ENCODE results near the gene HOXD12. TPM values are rescaled to one million over a fixed set of nuclear protein-coding genes. Genes with fewer than 3 reads are reported as not detected.

The HOXD12 gene
- total RNA-seq, 2 donors from 2014 or later, result not detected

DNA sequence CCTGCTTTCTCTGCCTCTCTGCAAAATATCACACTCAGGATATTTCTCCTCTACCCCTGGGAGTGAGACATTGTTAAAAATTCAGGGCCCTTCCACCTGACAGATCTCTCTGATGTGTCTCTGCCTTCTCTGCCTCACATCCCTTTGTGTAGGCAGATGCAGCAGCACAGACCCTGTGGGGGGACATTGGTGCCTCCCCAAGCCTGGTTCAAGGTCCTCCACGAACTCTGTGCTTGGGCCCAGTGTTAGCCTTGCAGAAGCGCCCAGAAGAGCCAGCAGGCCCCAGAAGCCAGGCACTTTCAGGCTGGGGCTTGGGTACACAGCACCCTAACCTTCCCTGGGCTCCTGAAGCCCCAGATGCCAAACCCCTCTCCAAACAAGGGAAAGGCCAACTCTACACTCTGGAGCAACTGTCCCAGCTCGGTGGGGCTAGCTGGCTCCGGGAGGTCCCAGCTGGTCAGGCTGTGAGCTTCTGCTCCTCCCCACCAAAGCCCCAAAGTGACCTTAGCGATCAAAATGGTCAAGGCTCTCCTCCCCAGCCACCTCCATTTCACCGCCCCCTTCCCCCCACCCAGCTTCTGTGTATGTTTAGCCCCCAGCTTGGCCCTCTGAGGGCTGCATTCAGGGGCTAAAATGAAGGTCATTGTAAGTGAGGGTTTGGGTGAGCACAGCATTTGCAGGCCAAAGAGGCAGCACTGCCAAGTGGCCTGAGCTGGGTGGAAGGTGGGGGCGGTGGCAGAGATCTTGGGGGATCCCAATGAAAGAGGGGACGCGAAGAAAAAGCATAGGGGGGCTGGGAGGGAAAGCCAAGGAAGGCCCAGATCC, 25.6 kb downstream of the HOXD12 start:
- TF ChIP-seq, protein P1, sequence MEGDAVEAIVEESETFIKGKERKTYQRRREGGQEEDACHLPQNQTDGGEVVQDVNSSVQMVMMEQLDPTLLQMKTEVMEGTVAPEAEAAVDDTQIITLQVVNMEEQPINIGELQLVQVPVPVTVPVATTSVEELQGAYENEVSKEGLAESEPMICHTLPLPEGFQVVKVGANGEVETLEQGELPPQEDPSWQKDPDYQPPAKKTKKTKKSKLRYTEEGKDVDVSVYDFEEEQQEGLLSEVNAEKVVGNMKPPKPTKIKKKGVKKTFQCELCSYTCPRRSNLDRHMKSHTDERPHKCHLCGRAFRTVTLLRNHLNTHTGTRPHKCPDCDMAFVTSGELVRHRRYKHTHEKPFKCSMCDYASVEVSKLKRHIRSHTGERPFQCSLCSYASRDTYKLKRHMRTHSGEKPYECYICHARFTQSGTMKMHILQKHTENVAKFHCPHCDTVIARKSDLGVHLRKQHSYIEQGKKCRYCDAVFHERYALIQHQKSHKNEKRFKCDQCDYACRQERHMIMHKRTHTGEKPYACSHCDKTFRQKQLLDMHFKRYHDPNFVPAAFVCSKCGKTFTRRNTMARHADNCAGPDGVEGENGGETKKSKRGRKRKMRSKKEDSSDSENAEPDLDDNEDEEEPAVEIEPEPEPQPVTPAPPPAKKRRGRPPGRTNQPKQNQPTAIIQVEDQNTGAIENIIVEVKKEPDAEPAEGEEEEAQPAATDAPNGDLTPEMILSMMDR (IDR thresholded peaks at IDR 0.05), result no peak
- no peak overlapping the region for H3K27ac ChIP-seq
- H3K4me3 ChIP-seq, result no peak overlapping the region
- no peaks in the 10 kb centered on the region for H3K36me3 ChIP-seq
- intact Hi-C loops (cut with DNase I), result loop anchor here (5.0 to 10.0 kb wide), 3 partner anchors 512 to 1020 kb away; no protein-coding TSS in a partner anchor
- no peaks in the 10 kb centered on the region for H3K4me1 ChIP-seq
- H3K9me3 ChIP-seq, result no peaks in the 10 kb centered on the region
- no peak for DNase-seq
- peaks cover 75% of the 10 kb centered on the region for H3K27me3 ChIP-seq
- H3K9ac ChIP-seq (ENCODE audit: low read depth in 2 of 2, low read length in 2 of 2), result no peak overlapping the region

DNA sequence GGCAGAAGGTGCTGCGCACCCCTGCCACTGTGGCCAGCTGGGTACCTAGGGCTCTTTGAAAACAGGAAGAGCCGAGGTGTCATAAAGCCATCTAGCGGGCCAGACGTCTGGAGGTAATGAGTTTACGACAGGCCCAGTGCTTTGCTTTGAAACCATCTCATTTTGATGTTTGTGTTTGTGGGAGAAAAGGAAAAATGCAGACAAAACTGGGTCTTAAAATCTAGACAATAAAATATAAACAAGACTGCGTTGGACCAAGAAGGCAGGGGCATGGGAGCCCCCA, 26.1 kb downstream of the HOXD12 start:
- H3K27ac ChIP-seq, result no peak overlapping the region
- DNase-seq, result no peak
- intact Hi-C loops (cut with DNase I), result loop anchor here (5.0 to 10.0 kb wide), 3 partner anchors 512 to 1019 kb away; no protein-coding TSS in a partner anchor
- H3K36me3 ChIP-seq, result no peaks in the 10 kb centered on the region
- no peaks in the 10 kb centered on the region for H3K4me1 ChIP-seq
- peaks cover 74% of the 10 kb centered on the region for H3K27me3 ChIP-seq
- H3K4me3 ChIP-seq, result no peak overlapping the region
- TF ChIP-seq, protein P1 (IDR thresholded peaks at IDR 0.05), result no peak
- no peaks in the 10 kb centered on the region for H3K9me3 ChIP-seq
- H3K9ac ChIP-seq (ENCODE audit: low read depth in 2 of 2, low read length in 2 of 2), result no peak overlapping the region

DNA sequence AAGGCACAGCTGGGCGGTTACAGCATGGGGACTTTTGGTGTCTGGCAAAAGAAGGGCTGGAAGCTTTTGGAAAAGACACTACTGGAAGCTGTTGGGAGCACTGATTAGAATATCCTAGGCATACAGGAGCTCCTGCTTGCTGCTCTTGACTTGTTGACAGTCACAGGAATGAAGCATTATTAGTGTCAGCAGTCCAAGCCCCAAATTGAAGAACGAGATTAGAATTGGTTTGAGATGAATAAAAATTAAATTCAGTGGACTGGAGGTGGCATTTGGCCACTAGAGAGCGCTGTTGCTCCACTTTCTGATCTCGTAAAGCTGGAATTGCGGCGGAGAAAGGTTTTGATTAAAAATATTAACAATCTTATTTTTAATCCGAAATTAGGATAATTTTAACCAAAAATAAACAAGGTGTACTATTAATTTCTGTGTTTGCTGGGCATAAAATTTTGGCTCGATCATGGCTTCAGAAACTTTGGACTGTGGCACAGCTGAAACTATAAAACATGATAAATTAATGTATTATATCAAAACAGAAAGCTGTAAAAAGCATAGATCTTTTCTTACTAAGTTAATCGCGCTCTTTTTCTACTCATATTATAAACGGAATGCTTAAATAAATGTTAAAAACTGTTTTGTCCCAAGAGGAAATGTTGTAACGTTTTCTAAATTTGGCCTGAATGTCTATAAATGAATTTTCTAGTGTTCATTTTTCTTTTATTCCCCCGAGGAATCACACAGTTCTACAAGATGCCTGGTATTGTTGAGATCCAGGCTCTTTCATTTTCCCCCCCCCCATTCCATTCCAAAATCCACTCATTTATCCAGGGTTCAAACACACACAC, 27.6 kb downstream of the HOXD12 start:
- Histone ChIP-seq H3K4me1 (no peaks in the 10 kb centered on the region), H3K27me3 (peaks cover 63% of the 10 kb centered on the region), H3K36me3 (no peaks in the 10 kb centered on the region), H3K4me3 (no peak overlapping the region), H3K27ac (no peak overlapping the region), H3K9ac (ENCODE audit: low read depth in 2 of 2, low read length in 2 of 2) (no peak overlapping the region), H3K9me3 (no peaks in the 10 kb centered on the region)
- DNase-seq, result peak; percentile 78
- TF ChIP-seq, protein P1 (IDR thresholded peaks at IDR 0.05), result peak; percentile 89
- intact Hi-C loops (cut with DNase I), result loop anchor here (5.0 to 10.0 kb wide), 3 partner anchors 510 to 1018 kb away; no protein-coding TSS in a partner anchor

GRCh38 chr2:176127774-176128072, 28.1 kb downstream of the HOXD12 start:
- H3K9ac ChIP-seq (ENCODE audit: low read depth in 2 of 2, low read length in 2 of 2), result no peak overlapping the region
- intact Hi-C loops (cut with DNase I), result loop anchor here (5.0 to 10.0 kb wide), 3 partner anchors 510 to 1017 kb away; no protein-coding TSS in a partner anchor
- H3K27me3 ChIP-seq, result peaks cover 57% of the 10 kb centered on the region
- H3K27ac ChIP-seq, result no peak overlapping the region
- H3K36me3 ChIP-seq, result no peaks in the 10 kb centered on the region
- H3K9me3 ChIP-seq, result no peaks in the 10 kb centered on the region
- TF ChIP-seq, protein P1 (IDR thresholded peaks at IDR 0.05), result no peak
- H3K4me3 ChIP-seq, result no peak overlapping the region
- no peak for DNase-seq
- H3K4me1 ChIP-seq, result no peaks in the 10 kb centered on the region

DNA sequence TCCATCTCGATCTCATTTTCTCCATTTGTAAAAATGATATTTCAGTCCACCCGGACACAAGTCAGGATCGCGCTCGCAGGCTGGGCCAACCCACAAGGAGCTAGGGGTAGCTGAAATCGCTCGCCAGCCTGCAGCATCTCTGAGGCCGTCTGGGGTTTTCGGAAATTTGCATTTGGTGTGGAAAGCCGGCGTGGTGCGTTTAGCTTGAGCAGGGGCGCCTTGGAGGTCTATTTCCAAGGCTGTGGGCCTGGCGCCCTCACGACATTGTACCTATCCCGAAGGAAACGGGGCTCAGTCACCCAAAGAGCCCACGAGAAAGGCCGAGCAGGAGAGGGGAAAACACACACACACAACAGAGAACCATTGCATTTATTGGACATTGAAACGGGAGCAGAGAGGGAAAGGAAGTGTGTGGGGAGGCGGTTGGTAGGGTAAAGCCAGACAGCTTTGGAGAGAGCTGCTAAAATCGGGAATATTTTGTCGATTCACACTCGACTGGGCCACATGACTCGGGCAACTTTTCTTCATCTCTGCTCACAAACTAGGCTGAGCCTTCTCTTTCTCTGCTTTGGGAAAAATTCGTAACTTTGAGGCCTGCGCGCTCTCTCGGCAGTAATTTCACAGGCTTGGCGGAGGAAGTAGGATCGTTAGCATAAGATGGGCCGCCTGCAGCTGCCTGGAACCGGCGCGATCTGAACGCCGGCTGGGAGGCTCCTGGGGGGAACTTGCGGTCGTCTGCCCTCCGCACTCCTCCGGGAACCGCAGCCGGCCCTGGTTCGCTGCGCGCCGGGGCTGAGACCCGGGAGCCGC, 28.8 kb downstream of the HOXD12 start:
- Histone ChIP-seq H3K9me3 (no peaks in the 10 kb centered on the region), H3K4me1 (no peaks in the 10 kb centered on the region), H3K9ac (ENCODE audit: low read depth in 2 of 2, low read length in 2 of 2) (peak overlapping the region; percentile 32 to 67), H3K4me3 (peak overlapping the region; percentile 41), H3K36me3 (no peaks in the 10 kb centered on the region), H3K27ac (peak overlapping the region; percentile 75), H3K27me3 (peaks cover 51% of the 10 kb centered on the region)
- DNase-seq, result no peak
- intact Hi-C loops (cut with DNase I), result loop anchor here (5.0 to 10.0 kb wide), 3 partner anchors 509 to 1016 kb away; no protein-coding TSS in a partner anchor
- TF ChIP-seq, protein P1 (IDR thresholded peaks at IDR 0.05), result no peak
